Measurements from ENCODE around the gene PRRT2. TPM values are rescaled to one million over a fixed set of nuclear protein-coding genes. Genes with fewer than 3 reads are reported as not detected.

Gene PRRT2
- total and polyA plus RNA-seq, 7 experiments from 2014 or later = 0.07 to 4.6 (median 2.4) TPM; not detected in 1

GRCh38 chr16:29862383-29862883 is 50.4 kb downstream of the PRRT2 start:
- H3K4me3 ChIP-seq (ENCODE audit: low read length) = peak overlapping the region; percentile 66
- Mint-ChIP-seq H3K36me3 (peaks cover 0 to 23% (median 5%) of the 10 kb centered on the region in 5 donors), H3K27ac (peak overlapping the region; percentile 82 to 100 (median 93)), H3K9me3 (no peaks in the 10 kb centered on the region), H3K27me3 (no peaks in the 10 kb centered on the region), H3K4me3 (peak overlapping the region; percentile 83 to 100 (median 96)), H3K4me1 (peaks cover 12 to 35% (median 26%) of the 10 kb centered on the region in 7 donors)
- peaks cover 13 to 17% of the 10 kb centered on the region in 2 donors for H3K4me1 ChIP-seq (ENCODE audit: control insufficient read depth in 2 of 2, insufficient read depth in 2 of 2, low read length in 2 of 2)
- H3K27me3 ChIP-seq (ENCODE audit: control insufficient read depth in 2 of 2, insufficient read depth in 2 of 2, low read length in 2 of 2) = no peaks in the 10 kb centered on the region
- POLR2A ChIA-PET = interaction anchor here (1.0 to 3.5 kb wide), 8 partner anchors 12 to 133 kb away, joined by 3 to 11 read pairs (median 4); partner anchors contain the start of genes HIRIP3, INO80E, MAZ and TAOK2
- CTCF ChIA-PET = interaction anchor here (0.6 to 1.0 kb wide), 2 partner anchors 134 to 250 kb away, joined by 4 to 6 read pairs; no protein-coding TSS in a partner anchor
- peak overlapping the region; percentile 90 for H3K27ac ChIP-seq (ENCODE audit: low read depth, low read length)
- no peak for DNase-seq
- intact Hi-C loops (cut with micrococcal nuclease) = loop anchor here in 1 of 2 donors (2.0 to 5.0 kb wide), 3 partner anchors 40 to 160 kb away; partner anchors contain the start of gene ASPHD1
- ATAC-seq = no peak
- H3K9me3 ChIP-seq (ENCODE audit: control insufficient read depth in 2 of 3, low read length in 3 of 3) = no peaks in the 10 kb centered on the region
- peaks cover 0 to 42% (median 7%) of the 10 kb centered on the region in 3 experiments for H3K36me3 ChIP-seq (ENCODE audit: control insufficient read depth in 2 of 3, insufficient read depth in 3 of 3, low read length in 3 of 3)

GRCh38 chr16:29862884-29863668 is 51.1 kb downstream of the PRRT2 start, which contains the start of gene CDIPT:
Gene CDIPT (minus strand): TSS chr16:29863226. CDS start chr16:29862857, 369 bp downstream.
- Mint-ChIP-seq H3K27ac (peak within 1 kb of the TSS; percentile 93 to 100 (median 99)), H3K4me3 (peak within 1 kb of the TSS; percentile 83 to 100 (median 96)), H3K4me1 (peaks cover 12 to 35% (median 26%) of the 10 kb centered on the region in 7 donors), H3K27me3 (peaks cover 0 to 3% (median 0%) of the 10 kb centered on the region in 5 donors), H3K36me3 (peaks cover 0 to 23% (median 5%) of the 10 kb centered on the region in 5 donors), H3K9me3 (no peaks in the 10 kb centered on the region)
- intact Hi-C loops (cut with micrococcal nuclease) = loop anchor here (1.0 to 5.0 kb wide), 19 partner anchors 37 to 795 kb away; partner anchors contain the start of genes ASPHD1 (in 2 of the 2), INO80E (in 2 of the 2), KCTD13 (in 2 of the 2) and KIF22 (in 2 of the 2)
- H3K4me1 ChIP-seq (ENCODE audit: control insufficient read depth in 2 of 2, insufficient read depth in 2 of 2, low read length in 2 of 2) = peaks cover 13 to 17% of the 10 kb centered on the region in 2 donors
- H3K36me3 ChIP-seq (ENCODE audit: control insufficient read depth in 2 of 3, insufficient read depth in 3 of 3, low read length in 3 of 3) = peaks cover 0 to 39% (median 7%) of the 10 kb centered on the region in 3 experiments
- H3K4me3 ChIP-seq (ENCODE audit: low read length) = peak within 1 kb of the TSS; percentile 66
- ATAC-seq (peak; percentile 99), DNase-seq (peak; percentile 76 to 97 (median 93))
- peak within 1 kb of the TSS; percentile 90 for H3K27ac ChIP-seq (ENCODE audit: low read depth, low read length)
- POLR2A ChIA-PET = interaction anchor here (0.7 to 3.5 kb wide), 10 partner anchors 12 to 133 kb away, joined by 3 to 11 read pairs (median 4); partner anchors contain the start of genes HIRIP3, INO80E, TAOK2 and TMEM219
- CTCF ChIA-PET = interaction anchor here (0.6 to 1.6 kb wide), 4 partner anchors 15 to 251 kb away, joined by 3 to 8 read pairs (median 5); partner anchors contain the start of gene PAGR1
- H3K27me3 ChIP-seq (ENCODE audit: control insufficient read depth in 2 of 2, insufficient read depth in 2 of 2, low read length in 2 of 2) = no peaks in the 10 kb centered on the region
- no peaks in the 10 kb centered on the region for H3K9me3 ChIP-seq (ENCODE audit: control insufficient read depth in 2 of 3, low read length in 3 of 3)

GRCh38 chr16:29863669-29863984 is 51.6 kb downstream of the PRRT2 start:
- ChIA-PET CTCF (interaction anchor here (1.6 kb wide), 2 partner anchors 16 to 48 kb away, joined by 3 to 8 read pairs; partner anchors contain the start of gene PAGR1), POLR2A (interaction anchor here (0.7 to 3.5 kb wide), 8 partner anchors 13 to 120 kb away, joined by 3 to 11 read pairs (median 4); partner anchors contain the start of genes TAOK2 and TMEM219)
- ATAC-seq (no peak), DNase-seq (no peak)
- peaks cover 0 to 3% (median 0%) of the 10 kb centered on the region in 5 donors for H3K27me3 Mint-ChIP-seq
- peaks cover 11 to 35% (median 26%) of the 10 kb centered on the region in 7 donors for H3K4me1 Mint-ChIP-seq
- H3K27ac Mint-ChIP-seq = peak overlapping the region; percentile 93 to 100 (median 99)
- no peak overlapping the region for H3K4me3 ChIP-seq (ENCODE audit: low read length)
- H3K36me3 ChIP-seq (ENCODE audit: control insufficient read depth in 2 of 3, insufficient read depth in 3 of 3, low read length in 3 of 3) = peaks cover 0 to 33% (median 7%) of the 10 kb centered on the region in 3 experiments
- no peaks in the 10 kb centered on the region for H3K9me3 Mint-ChIP-seq
- peaks cover 0 to 19% (median under 1%) of the 10 kb centered on the region in 5 donors for H3K36me3 Mint-ChIP-seq
- H3K27me3 ChIP-seq (ENCODE audit: control insufficient read depth in 2 of 2, insufficient read depth in 2 of 2, low read length in 2 of 2) = no peaks in the 10 kb centered on the region
- peaks cover 13 to 17% of the 10 kb centered on the region in 2 donors for H3K4me1 ChIP-seq (ENCODE audit: control insufficient read depth in 2 of 2, insufficient read depth in 2 of 2, low read length in 2 of 2)
- intact Hi-C loops (cut with micrococcal nuclease) = loop anchor here (1.0 to 5.0 kb wide), 19 partner anchors 37 to 795 kb away; partner anchors contain the start of genes ASPHD1 (in 2 of the 2), INO80E (in 2 of the 2), KCTD13 (in 2 of the 2) and KIF22 (in 2 of the 2)
- peak overlapping the region; percentile 90 for H3K27ac ChIP-seq (ENCODE audit: low read depth, low read length)
- no peaks in the 10 kb centered on the region for H3K9me3 ChIP-seq (ENCODE audit: control insufficient read depth in 2 of 3, low read length in 3 of 3)
- peak overlapping the region; percentile 83 to 100 (median 96) for H3K4me3 Mint-ChIP-seq

GRCh38 chr16:29864205-29864604 is 52.2 kb downstream of the PRRT2 start:
- Mint-ChIP-seq H3K4me3 (peak overlapping the region in 1 of 10 donors; percentile 43), H3K9me3 (no peaks in the 10 kb centered on the region), H3K4me1 (peaks cover 11 to 35% (median 26%) of the 10 kb centered on the region in 7 donors), H3K36me3 (peaks cover 0 to 13% (median 0%) of the 10 kb centered on the region in 5 donors), H3K27me3 (peaks cover 0 to 3% (median 0%) of the 10 kb centered on the region in 5 donors), H3K27ac (no peak overlapping the region)
- ChIA-PET POLR2A (interaction anchor here (0.6 to 3.5 kb wide), 5 partner anchors 14 to 97 kb away, joined by 3 to 11 read pairs (median 6); partner anchors contain the start of gene TMEM219), CTCF (interaction anchor here (1.6 kb wide), 2 partner anchors 16 to 48 kb away, joined by 3 to 8 read pairs; partner anchors contain the start of gene PAGR1)
- H3K27ac ChIP-seq (ENCODE audit: low read depth, low read length) = no peak overlapping the region
- no peaks in the 10 kb centered on the region for H3K27me3 ChIP-seq (ENCODE audit: control insufficient read depth in 2 of 2, insufficient read depth in 2 of 2, low read length in 2 of 2)
- H3K4me1 ChIP-seq (ENCODE audit: control insufficient read depth in 2 of 2, insufficient read depth in 2 of 2, low read length in 2 of 2) = peaks cover 13 to 17% of the 10 kb centered on the region in 2 donors
- H3K9me3 ChIP-seq (ENCODE audit: control insufficient read depth in 2 of 3, low read length in 3 of 3) = no peaks in the 10 kb centered on the region
- no peak for DNase-seq
- H3K4me3 ChIP-seq (ENCODE audit: low read length) = no peak overlapping the region
- intact Hi-C loops (cut with micrococcal nuclease) = loop anchor here in 1 of 2 donors (5.0 kb wide), 2 partner anchors 38 to 162 kb away; partner anchors contain the start of gene ASPHD1
- ATAC-seq = no peak
- H3K36me3 ChIP-seq (ENCODE audit: control insufficient read depth in 2 of 3, insufficient read depth in 3 of 3, low read length in 3 of 3) = peaks cover 0 to 27% (median 7%) of the 10 kb centered on the region in 3 experiments

Other genes with a start within 250 kb of the PRRT2 start
- gene SPN, start 148.9 kb upstream of the PRRT2 start, total RNA-seq = 100 to 1,000 TPM in 4 of 5 experiments, 10 to 100 TPM in 1; 79.5 to 333 (median 124) TPM
- gene SPN, start 148.9 kb upstream of the PRRT2 start, polyA plus RNA-seq = 100 to 1,000 TPM in 1 of 2 donors, 10 to 100 TPM in 1; 96.0 to 183 TPM
- 1 to 10 TPM in 3 of 5 experiments, under 1 TPM in 2; 0.57 to 6.5 (median 1.4) TPM for gene QPRT, start 133.0 kb upstream of the PRRT2 start, total RNA-seq
- gene QPRT, start 133.0 kb upstream of the PRRT2 start, polyA plus RNA-seq = under 1 TPM; 0.54 to 0.66 TPM
- 100 to 1,000 TPM in 4 of 5 experiments, 10 to 100 TPM in 1; 63.9 to 228 (median 151) TPM for gene C16orf54, start 66.2 kb upstream of the PRRT2 start, total RNA-seq
- 10 to 100 TPM; 43.2 to 44.1 TPM for gene C16orf54, start 66.2 kb upstream of the PRRT2 start, polyA plus RNA-seq
- gene ZG16, start 33.9 kb upstream of the PRRT2 start, total RNA-seq = not detected
- not detected for gene ZG16, start 33.9 kb upstream of the PRRT2 start, polyA plus RNA-seq
- 100 to 1,000 TPM in 1 of 5 experiments, 10 to 100 TPM in 4; 62.5 to 141 (median 81.3) TPM for gene KIF22, start 21.4 kb upstream of the PRRT2 start, total RNA-seq
- gene KIF22, start 21.4 kb upstream of the PRRT2 start, polyA plus RNA-seq = 10 to 100 TPM; 36.9 to 50.7 TPM
- 100 to 1,000 TPM; 192 to 424 (median 259) TPM for gene MAZ, start 5.7 kb upstream of the PRRT2 start, total RNA-seq
- gene MAZ, start 5.7 kb upstream of the PRRT2 start, polyA plus RNA-seq = 10 to 100 TPM; 36.9 to 44.5 TPM
- 10 to 100 TPM; 17.5 to 42.0 (median 25.7) TPM for gene PAGR1, start 4.0 kb downstream of the PRRT2 start, total RNA-seq
- 10 to 100 TPM; 54.0 to 62.6 TPM for gene PAGR1, start 4.0 kb downstream of the PRRT2 start, polyA plus RNA-seq
- 100 to 1,000 TPM; 130 to 221 (median 150) TPM for gene MVP, start 8.3 kb downstream of the PRRT2 start, total RNA-seq
- 100 to 1,000 TPM; 118 to 183 TPM for gene MVP, start 8.3 kb downstream of the PRRT2 start, polyA plus RNA-seq
- 10 to 100 TPM; 36.5 to 92.0 (median 69.9) TPM for gene CDIPT, start 51.0 kb downstream of the PRRT2 start, total RNA-seq
- 100 to 1,000 TPM in 1 of 2 donors, 10 to 100 TPM in 1; 96.3 to 127 TPM for gene CDIPT, start 51.0 kb downstream of the PRRT2 start, polyA plus RNA-seq
- gene SEZ6L2, start 87.4 kb downstream of the PRRT2 start, total RNA-seq = under 1 TPM in 1 of 5 experiments, not detected in 4; 0.19 TPM
- gene SEZ6L2, start 87.4 kb downstream of the PRRT2 start, polyA plus RNA-seq = not detected
- under 1 TPM in 1 of 5 experiments, not detected in 4; 0.27 TPM for gene ASPHD1, start 88.3 kb downstream of the PRRT2 start, total RNA-seq
- not detected for gene ASPHD1, start 88.3 kb downstream of the PRRT2 start, polyA plus RNA-seq
- gene KCTD13, start 114.0 kb downstream of the PRRT2 start, total RNA-seq = 10 to 100 TPM; 40.7 to 81.1 (median 45.9) TPM
- gene KCTD13, start 114.0 kb downstream of the PRRT2 start, polyA plus RNA-seq = 10 to 100 TPM in 1 of 2 donors, 1 to 10 TPM in 1; 8.7 to 15.9 TPM
- gene TMEM219, start 149.9 kb downstream of the PRRT2 start, total RNA-seq = 10 to 100 TPM; 64.3 to 89.7 (median 74.0) TPM
- 100 to 1,000 TPM; 205 to 212 TPM for gene TMEM219, start 149.9 kb downstream of the PRRT2 start, polyA plus RNA-seq
- gene TAOK2, start 161.7 kb downstream of the PRRT2 start, total RNA-seq = 10 to 100 TPM; 19.4 to 48.5 (median 42.9) TPM
- 1 to 10 TPM; 2.9 to 8.1 TPM for gene TAOK2, start 161.7 kb downstream of the PRRT2 start, polyA plus RNA-seq
- 10 to 100 TPM; 14.4 to 37.6 (median 17.2) TPM for gene HIRIP3, start 183.4 kb downstream of the PRRT2 start, total RNA-seq
- 10 to 100 TPM; 22.6 to 32.9 TPM for gene HIRIP3, start 183.4 kb downstream of the PRRT2 start, polyA plus RNA-seq
- 100 to 1,000 TPM in 2 of 5 experiments, 10 to 100 TPM in 3; 71.7 to 141 (median 95.8) TPM for gene INO80E, start 184.0 kb downstream of the PRRT2 start, total RNA-seq
- 1 to 10 TPM; 4.3 to 9.3 TPM for gene INO80E, start 184.0 kb downstream of the PRRT2 start, polyA plus RNA-seq
- gene DOC2A, start 198.8 kb downstream of the PRRT2 start, total RNA-seq = under 1 TPM in 2 of 5 experiments, not detected in 3; 0.46 to 0.54 TPM
- gene DOC2A, start 198.8 kb downstream of the PRRT2 start, polyA plus RNA-seq = under 1 TPM in 1 of 2 donors, not detected in 1; 0.18 TPM
- gene C16orf92, start 211.0 kb downstream of the PRRT2 start, total RNA-seq = not detected
- gene C16orf92, start 211.0 kb downstream of the PRRT2 start, polyA plus RNA-seq = not detected
- 1 to 10 TPM in 2 of 5 experiments, not detected in 3; 1.2 to 2.3 TPM for gene TLCD3B, start 219.1 kb downstream of the PRRT2 start, total RNA-seq
- not detected for gene TLCD3B, start 219.1 kb downstream of the PRRT2 start, polyA plus RNA-seq